GM21619 (cell line): ENCODE results near the gene ICAM1.
"Not testable (repeated sequence)": the region's sequence is repeated elsewhere in the genome, so short reads cannot be mapped to it uniquely, and the experiment has no call there.

Experiments
- ATAC-seq: cut with Tn5 transposase; IDR thresholded peaks from one replicate; pipeline ENCODE4 v1.9.1; 2021; ENCODE audit not compliant: unreplicated experiment

Gene ICAM1

GRCh38 chr19:10241826-10242449 lies 29.0 kb upstream of the ICAM1 start:
- not testable (repeated sequence) for ATAC-seq

DNA sequence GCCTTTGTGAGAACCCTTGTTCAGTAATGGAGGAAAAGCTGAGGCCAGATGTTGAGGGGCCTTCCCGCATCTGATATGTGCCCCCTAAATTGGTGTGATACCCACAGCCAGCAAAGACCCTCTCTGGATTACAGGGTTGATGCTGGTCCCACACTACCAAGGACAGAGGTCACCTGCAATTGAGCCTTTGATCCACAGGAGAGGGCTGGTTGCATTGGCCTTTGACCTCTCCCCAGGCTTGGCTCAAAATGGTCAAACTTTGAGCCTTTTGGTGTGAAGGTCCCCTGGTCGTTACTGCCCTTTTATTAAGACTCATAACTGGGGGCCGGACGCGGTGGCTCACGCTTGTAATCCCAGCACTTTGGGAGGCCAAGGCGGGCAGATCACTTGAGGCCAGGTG lies 27.3 kb upstream of the ICAM1 start:
- ATAC-seq: no peak

DNA sequence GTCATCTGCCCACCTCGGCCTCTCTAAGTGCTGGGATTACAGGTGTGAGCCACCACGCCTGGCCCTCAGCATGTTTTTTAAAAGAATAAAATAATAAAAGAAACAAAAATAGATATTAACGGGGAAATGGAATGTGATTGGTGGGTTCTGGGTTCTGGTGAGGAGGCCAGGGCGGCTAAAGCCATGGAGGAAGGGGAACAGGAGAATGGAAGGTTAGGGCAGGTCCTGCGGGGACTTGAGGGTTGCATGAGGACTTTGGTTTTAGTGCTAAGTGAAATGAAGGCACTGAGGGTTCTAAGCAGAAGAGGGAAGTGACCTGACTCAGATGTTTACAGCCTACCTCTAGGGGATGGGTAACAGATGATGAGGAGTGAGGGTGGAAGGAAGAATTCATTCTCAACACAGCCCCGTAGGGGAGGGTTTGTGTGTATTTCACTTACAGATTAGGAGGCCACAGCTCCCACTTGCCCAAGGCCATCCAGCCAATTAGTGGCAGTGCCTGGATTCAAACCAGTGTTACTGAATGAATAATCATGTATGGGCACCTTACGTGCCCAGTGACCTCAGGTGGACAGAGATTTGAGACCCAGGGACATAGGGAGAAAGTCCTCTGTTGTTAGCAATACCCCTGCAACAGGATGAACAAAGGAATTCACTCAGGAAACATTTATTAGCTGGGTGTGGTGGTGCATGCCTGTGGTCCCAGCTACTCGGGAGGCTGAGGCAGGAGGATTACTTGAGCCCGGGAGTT lies 25.6 kb upstream of the ICAM1 start:
- no peak for ATAC-seq

DNA sequence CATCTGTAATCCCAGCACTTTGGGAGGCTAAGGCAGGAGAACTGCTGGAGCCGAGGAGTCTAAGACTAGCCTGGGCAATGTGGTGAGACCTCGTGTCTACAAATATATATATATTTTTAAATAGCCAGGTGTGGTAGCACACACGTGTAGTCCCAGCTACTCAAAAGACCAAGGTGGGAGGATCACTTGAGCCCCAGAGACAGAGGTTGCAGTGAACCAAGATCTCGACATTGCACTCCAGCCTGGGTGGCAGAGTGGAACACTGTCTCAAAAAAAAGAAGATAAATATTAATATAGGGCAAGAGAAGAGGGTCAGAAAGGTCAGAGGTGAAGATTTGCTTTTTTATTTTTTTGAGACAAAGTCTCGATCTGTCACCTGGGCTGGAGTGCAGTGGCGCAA lies 24.4 kb upstream of the ICAM1 start:
- ATAC-seq: no peak

- ATAC-seq: peak; percentile 81
These were observed 18.9 kb upstream of the ICAM1 start, which contains the start of gene MRPL4 for GRCh38 chr19:10251792-10252694. TSS of gene MRPL4 (plus strand) at chr19:10252214. CDS start at chr19:10252254, 40 bp downstream.

DNA sequence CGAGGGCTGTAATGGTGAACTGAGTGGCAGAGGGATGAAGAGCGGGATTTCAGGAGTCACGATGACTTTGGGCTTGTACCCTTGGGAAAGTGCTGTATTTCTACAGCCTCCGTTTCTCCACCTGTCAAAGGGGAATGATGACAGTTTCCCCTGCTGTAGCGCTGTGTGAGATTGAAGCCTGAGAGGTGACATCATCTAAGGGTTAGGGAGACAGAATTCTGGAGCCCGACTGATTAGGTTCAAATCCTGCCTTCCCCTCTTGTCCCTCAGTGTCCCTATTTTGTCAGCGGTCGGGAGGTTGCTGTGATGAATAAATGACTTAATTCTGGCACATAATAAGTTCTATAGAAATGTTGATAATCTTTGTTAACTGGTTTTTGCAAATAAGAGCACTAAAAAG lies 18.2 kb upstream of the ICAM1 start:
- no peak for ATAC-seq

GRCh38 chr19:10254244-10254643 lies 16.7 kb upstream of the ICAM1 start:
- no peak for ATAC-seq

DNA sequence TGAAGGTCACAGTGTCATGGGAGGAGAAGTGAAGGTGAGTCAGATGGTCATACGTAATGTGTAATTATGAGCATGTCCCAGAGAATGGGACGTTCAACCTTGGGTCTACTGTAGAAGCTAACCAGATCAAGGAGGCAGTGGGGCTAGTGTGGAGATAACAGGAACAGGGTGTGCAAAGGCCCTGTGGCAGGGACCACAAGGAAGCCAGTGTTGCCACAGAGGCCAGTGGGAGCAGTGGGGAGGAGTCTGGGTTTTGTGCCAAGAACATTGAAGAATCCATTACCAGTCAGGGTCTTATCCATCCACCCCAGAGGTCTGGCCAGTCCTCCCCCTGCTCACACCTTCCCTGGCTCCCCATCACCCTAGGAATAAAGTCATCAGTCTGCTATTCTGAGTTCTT lies 15.6 kb upstream of the ICAM1 start:
- no peak for ATAC-seq

DNA sequence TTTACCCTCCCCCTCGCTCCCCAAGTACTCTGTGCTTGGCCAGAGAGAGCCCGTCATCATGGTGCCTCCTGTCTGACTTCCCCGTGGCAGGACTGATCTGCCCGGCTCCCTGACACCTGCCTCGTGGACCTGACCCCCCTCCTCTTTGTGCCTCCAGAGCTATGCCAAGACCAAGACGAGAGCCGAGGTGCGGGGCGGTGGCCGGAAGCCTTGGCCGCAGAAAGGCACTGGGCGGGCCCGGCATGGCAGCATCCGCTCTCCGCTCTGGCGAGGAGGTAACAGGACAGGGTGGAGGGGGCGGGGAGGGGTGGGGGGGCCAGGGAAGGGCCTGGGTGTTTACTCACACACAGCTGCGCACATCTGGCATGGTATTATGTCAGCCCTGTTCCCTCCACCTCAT lies 14.4 kb upstream of the ICAM1 start:
- no peak for ATAC-seq

GRCh38 chr19:10256970-10257615 lies 13.8 kb upstream of the ICAM1 start:
- no peak for ATAC-seq

- no peak for ATAC-seq
These were observed 12.7 kb upstream of the ICAM1 start for GRCh38 chr19:10258080-10258710.

DNA sequence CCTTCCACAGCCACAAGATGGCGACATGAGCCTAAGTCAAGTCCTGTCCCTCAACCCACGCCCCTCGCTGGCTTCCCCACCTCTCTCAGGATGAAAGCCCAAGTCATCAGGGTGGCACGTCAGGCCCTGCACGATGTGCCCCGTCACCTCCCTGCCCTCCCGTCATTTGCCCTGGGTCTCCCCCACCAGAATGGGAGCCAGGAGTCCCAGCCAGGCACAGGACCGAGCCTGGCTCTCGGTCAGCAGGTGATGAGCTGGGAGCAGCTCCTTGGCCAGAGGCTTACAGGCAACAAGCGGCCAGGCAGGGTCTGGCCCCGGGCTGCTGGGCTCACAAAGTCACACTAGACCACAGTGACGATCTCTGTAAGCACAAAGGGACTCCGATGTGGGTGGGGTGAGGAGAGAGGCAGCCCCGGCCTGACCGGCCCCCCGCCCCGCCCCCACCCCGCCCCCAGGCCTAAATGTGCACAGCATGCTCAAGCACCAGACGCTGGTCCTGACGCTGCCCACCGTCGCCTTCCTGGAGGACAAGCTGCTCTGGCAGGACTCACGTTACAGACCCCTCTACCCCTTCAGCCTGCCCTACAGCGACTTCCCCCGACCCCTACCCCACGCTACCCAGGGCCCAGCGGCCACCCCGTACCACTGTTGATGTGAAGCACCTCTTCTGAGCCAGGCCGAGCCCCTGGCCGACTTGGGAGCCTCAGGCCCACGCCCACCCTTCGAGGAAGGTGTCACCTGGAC lies 11.6 kb upstream of the ICAM1 start:
- no peak for ATAC-seq

DNA sequence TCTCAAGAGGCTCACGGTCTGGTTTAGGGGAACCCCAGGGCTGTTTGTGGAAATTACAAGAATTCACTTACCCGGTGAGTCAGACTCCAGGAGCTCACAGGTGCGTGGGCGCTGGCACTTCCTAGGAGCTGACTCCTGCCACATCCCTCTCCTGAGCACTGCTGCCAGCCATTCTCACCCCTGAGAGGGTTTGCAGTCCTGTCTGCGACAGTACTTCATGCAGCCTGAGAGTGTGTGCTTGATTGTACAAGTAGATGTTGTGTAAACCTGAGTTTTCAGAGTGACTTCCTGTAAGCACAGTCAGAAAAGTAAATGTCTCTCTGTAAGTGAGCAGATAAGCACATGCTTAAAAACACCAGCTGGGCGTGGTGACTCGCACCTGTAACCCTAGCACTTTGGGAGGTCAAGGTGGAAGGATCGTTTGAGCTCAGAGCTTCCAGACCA lies 10.8 kb upstream of the ICAM1 start:
- no peak for ATAC-seq

GRCh38 chr19:10262771-10263170 lies 8.1 kb upstream of the ICAM1 start:
- ATAC-seq: no peak

- no peak for ATAC-seq
These were observed 4.2 kb upstream of the ICAM1 start for GRCh38 chr19:10266706-10267105.

DNA sequence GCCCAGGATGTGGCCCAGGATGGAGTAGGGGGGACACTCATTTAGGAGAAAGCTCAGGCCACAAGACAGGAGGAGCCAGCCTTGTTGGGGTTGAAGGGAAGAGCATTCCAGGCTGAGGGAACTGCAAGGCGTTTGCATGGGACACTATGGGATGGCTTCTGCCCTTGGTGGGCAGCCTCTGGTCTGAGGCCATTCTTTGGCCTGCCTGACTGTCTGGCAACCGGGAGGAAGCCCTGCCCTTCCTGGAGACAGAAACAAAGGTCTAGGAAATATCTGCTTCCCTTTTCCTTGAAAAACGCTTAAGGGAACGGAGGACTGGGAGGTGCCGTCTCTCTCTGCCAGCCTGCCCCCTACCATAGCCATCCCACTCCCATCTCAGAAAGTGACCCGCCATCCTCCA lies 2.8 kb upstream of the ICAM1 start:
- no peak for ATAC-seq

DNA sequence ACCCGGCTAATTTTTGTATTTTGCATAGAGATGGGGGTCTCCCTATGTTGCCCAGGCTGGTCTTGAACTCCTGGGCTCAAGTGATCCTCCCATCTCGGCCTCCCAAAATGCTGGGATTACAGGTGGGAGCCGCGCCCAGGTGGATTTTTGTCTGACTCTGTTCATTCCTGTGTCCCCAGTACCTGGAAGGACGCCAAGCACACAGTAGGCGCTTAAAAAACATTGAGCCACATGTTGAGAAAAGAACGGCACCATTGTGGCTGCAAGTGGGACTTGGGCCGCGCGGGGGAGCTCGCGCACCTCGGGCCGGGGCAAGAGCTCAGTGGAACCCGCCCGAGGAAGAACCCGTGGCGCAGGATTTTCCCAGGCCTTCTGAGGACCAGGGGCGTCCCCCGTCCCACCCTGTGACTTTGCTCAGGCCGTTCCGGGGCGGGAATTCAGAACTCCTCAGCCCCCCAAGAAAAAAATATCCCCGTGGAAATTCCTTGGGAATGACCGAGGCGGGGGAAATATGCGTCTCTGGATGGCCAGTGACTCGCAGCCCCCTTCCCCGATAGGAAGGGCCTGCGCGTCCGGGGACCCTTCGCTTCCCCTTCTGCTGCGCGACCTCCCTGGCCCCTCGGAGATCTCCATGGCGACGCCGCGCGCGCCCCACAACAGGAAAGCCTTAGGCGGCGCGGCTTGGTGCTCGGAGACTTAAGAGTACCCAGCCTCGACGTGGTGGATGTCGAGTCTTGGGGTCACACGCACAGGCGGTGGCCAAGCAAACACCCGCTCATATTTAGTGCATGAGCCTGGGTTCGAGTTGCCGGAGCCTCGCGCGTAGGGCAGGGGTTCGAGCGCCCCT lies 1.4 kb upstream of the ICAM1 start:
- no peak for ATAC-seq

DNA sequence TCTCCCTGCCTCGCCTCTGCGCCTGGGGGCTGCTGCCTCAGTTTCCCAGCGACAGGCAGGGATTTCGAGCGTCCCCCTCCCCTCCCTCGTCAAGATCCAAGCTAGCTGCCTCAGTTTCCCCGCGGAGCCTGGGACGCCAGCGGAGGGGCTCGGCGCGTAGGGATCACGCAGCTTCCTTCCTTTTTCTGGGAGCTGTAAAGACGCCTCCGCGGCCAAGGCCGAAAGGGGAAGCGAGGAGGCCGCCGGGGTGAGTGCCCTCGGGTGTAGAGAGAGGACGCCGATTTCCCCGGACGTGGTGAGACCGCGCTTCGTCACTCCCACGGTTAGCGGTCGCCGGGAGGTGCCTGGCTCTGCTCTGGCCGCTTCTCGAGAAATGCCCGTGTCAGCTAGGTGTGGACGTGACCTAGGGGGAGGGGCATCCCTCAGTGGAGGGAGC lies 722 bp upstream of the ICAM1 start:
- ATAC-seq: peak; percentile 32

- ATAC-seq: peak; percentile 18
These were observed 695 bp downstream of the ICAM1 start for GRCh38 chr19:10271543-10272086.
